GM19193 (cell line): ENCODE data around the gene NKAIN2.

Experiments used
- POLR2A ChIP-seq: IDR thresholded peaks from 4 replicates; pipeline ENCODE4 v1.6.1; 2011; ENCODE audit not compliant: insufficient read depth, insufficient read length; ENCODE audit errors: extremely low read depth

Gene NKAIN2

GRCh38 chr6:124798942-124799496, 995.4 kb downstream of the NKAIN2 start:
- no peak for TF ChIP-seq POLR2A

GRCh38 chr6:124799638-124800037, 996.0 kb downstream of the NKAIN2 start:
- no peak for TF ChIP-seq POLR2A

- TF ChIP-seq POLR2A, result no peak
Observed at GRCh38 chr6:124800222-124800621, 996.6 kb downstream of the NKAIN2 start.

GRCh38 chr6:124812067-124812466, 1008.4 kb downstream of the NKAIN2 start:
- no peak for TF ChIP-seq POLR2A

- no peak for TF ChIP-seq POLR2A
Observed at GRCh38 chr6:124819346-124819745, 1015.7 kb downstream of the NKAIN2 start.

GRCh38 chr6:124822204-124822613, 1018.5 kb downstream of the NKAIN2 start:
- TF ChIP-seq POLR2A, result no peak

GRCh38 chr6:124822721-124823120, 1019.1 kb downstream of the NKAIN2 start:
- no peak for TF ChIP-seq POLR2A

GRCh38 chr6:124823240-124824111, 1019.8 kb downstream of the NKAIN2 start:
- no peak for TF ChIP-seq POLR2A

GRCh38 chr6:124825564-124825963, 1021.9 kb downstream of the NKAIN2 start:
- no peak for TF ChIP-seq POLR2A

GRCh38 chr6:124829822-124830221, 1026.2 kb downstream of the NKAIN2 start:
- TF ChIP-seq POLR2A, result no peak

GRCh38 chr6:124830506-124830905, 1026.8 kb downstream of the NKAIN2 start:
- TF ChIP-seq POLR2A, result no peak

- TF ChIP-seq POLR2A, result no peak
Observed at GRCh38 chr6:124854338-124854922, 1050.8 kb downstream of the NKAIN2 start.

- TF ChIP-seq POLR2A, result no peak
Observed at GRCh38 chr6:124857746-124858145, 1054.1 kb downstream of the NKAIN2 start.

GRCh38 chr6:124858564-124858963, 1054.9 kb downstream of the NKAIN2 start:
- no peak for TF ChIP-seq POLR2A

GRCh38 chr6:124859366-124859765, 1055.7 kb downstream of the NKAIN2 start:
- TF ChIP-seq POLR2A, result no peak

GRCh38 chr6:124866040-124866439, 1062.4 kb downstream of the NKAIN2 start:
- no peak for TF ChIP-seq POLR2A

- TF ChIP-seq POLR2A, result no peak
Observed at GRCh38 chr6:124867121-124867520, 1063.5 kb downstream of the NKAIN2 start.

- no peak for TF ChIP-seq POLR2A
Observed at GRCh38 chr6:124868481-124868880, 1064.8 kb downstream of the NKAIN2 start.
